Panc1 (cell line): ENCODE measurements around the gene WNT11. TPM values are rescaled to one million over a fixed set of nuclear protein-coding genes. Genes with fewer than 3 reads are reported as not detected.

Experiments used
- ATAC-seq: fragments of 200-7000 bp; cut with Tn5 transposase; 2 replicates; pipeline ENCODE4 v1.9.1; 2020; ENCODE audit warnings: mild to moderate bottlenecking, moderate library complexity
- BruUV-seq: library from RNA; stranded (reverse); fragments of 400-500 nt; replicated peaks from 2 replicates; lab custom pipeline; 2021; lab: Mats Ljungman, UMichigan
- CTCF ChIA-PET: fragments of 300-600 bp; sonication (Branson Sonifier 250); formaldehyde crosslinking; loops from one replicate; lab custom pipeline; 2022; ENCODE audit warnings: antibody characterized with exemption; lab: Charles Lee
- POLR2A ChIA-PET: fragments of 300-600 bp; sonication (Branson Sonifier 250); formaldehyde crosslinking; loops from one replicate; lab custom pipeline; 2022; ENCODE audit warnings: antibody characterized with exemption; lab: Charles Lee
- DNase-seq: peaks from one replicate; pipeline ENCODE4 v3.0.0-alpha.2; 2010; ENCODE audit warnings: low read depth, low spot score
- H3K27ac ChIP-seq: 2 replicates; pipeline ENCODE4 v1.5.1; 2011; ENCODE audit warnings: mild to moderate bottlenecking, low read length, inconsistent platforms
- H3K27me3 ChIP-seq: fragments of 200-500 bp; sonication (Bioruptor generic); 2 replicates; pipeline ENCODE4 v1.6.0; 2014; ENCODE audit warnings: low read length, inconsistent platforms; ENCODE audit not compliant: control insufficient read depth, insufficient read depth
- H3K36me3 ChIP-seq: fragments of 200-500 bp; sonication (Bioruptor generic); 2 replicates; pipeline ENCODE4 v1.5.1; 2014; ENCODE audit warnings: inconsistent platforms, mild to moderate bottlenecking, low read length, moderate library complexity; ENCODE audit not compliant: control insufficient read depth, insufficient read depth
- H3K4me1 ChIP-seq: 2 replicates; pipeline ENCODE4 v1.5.1; 2011; ENCODE audit warnings: inconsistent platforms, mild to moderate bottlenecking, low read length, moderate library complexity; ENCODE audit not compliant: control insufficient read depth, insufficient read depth
- H3K4me3 ChIP-seq, 2 experiments: 2 replicates each; pipeline ENCODE4 v1.5.1; 2011 to 2012; ENCODE audit warnings: low read depth in 2 of 2, low read length in 2 of 2, mild to moderate bottlenecking in 2 of 2, inconsistent platforms in 1 of 2, moderate library complexity in 1 of 2
- H3K9me3 ChIP-seq: fragments of 200-500 bp; sonication (Bioruptor generic); 2 replicates; pipeline ENCODE4 v1.5.1; 2014; ENCODE audit warnings: low read depth, mild to moderate bottlenecking, inconsistent platforms, low read length, moderate library complexity; ENCODE audit not compliant: control insufficient read depth, insufficient read depth
- CTCF ChIP-seq: fragments of 450-650 bp; IDR thresholded peaks from 2 replicates; pipeline ENCODE4 v1.5.1; 2017; ENCODE audit warnings: mild to moderate bottlenecking
- POLR2AphosphoS5 ChIP-seq: IDR thresholded peaks from 2 replicates; pipeline ENCODE4 v1.6.1; 2012; ENCODE audit warnings: mild to moderate bottlenecking, low read depth, low read length, moderate library complexity
- REST ChIP-seq, 2 experiments: IDR thresholded peaks; 2 replicates each; pipeline ENCODE4 v1.6.1; 2011 to 2012; ENCODE audit warnings: low read depth in 2 of 2, control low read depth in 1 of 2, low read length in 1 of 2, mild to moderate bottlenecking in 1 of 2, moderate library complexity in 1 of 2; ENCODE audit not compliant: insufficient read depth in 1 of 2
- SIN3A ChIP-seq: IDR thresholded peaks from 2 replicates; pipeline ENCODE4 v1.6.1; 2012; ENCODE audit warnings: low read depth, mild to moderate bottlenecking, low read length, moderate library complexity, borderline replicate concordance; ENCODE audit not compliant: insufficient read depth
- TCF7L2 ChIP-seq: IDR thresholded peaks from 2 replicates; pipeline ENCODE4 v1.6.1; 2011; ENCODE audit warnings: mild to moderate bottlenecking, low read depth, low read length, inconsistent platforms
- in situ Hi-C: cut with HindIII; loops from 2 replicates; pipeline ENCODE4 v1.10.0; 2016; ENCODE audit warnings: low sequenced_read_pairs, low pct_unique_long_range_greater_than_20kb
- intact Hi-C: fragments of 100-400 bp; cut with micrococcal nuclease; formaldehyde crosslinking; loops from one replicate; pipeline ENCODE4 v1.10.0; 2022; ENCODE audit not compliant: unreplicated experiment
- total RNA-seq: library from RNA; stranded (reverse); gene quantifications from one replicate; pipeline ENCODE4 v1.2.1, GENCODE V29; 2021; ENCODE audit not compliant: unreplicated experiment

The WNT11 gene
- total RNA-seq, 1 experiment from 2014 or later, result 1.1 TPM

- POLR2A ChIA-PET, result no interaction called here
- TF ChIP-seq POLR2AphosphoS5 (no peak), SIN3A (no peak), CTCF (no peak), TCF7L2 (no peak), REST (IDR thresholded peaks at IDR 0.05; ENCODE audit: insufficient read depth in 1 of 2, low read depth in 2 of 2, low read length in 1 of 2) (no peak)
- intact Hi-C loops, result no loop called here
- BruUV-seq, result no TSS peak
- no peaks in the 10 kb centered on the region for H3K36me3 ChIP-seq
- DNase-seq, result no peak
- no peak overlapping the region for H3K27ac ChIP-seq
- in situ Hi-C loops, result no loop called here
- CTCF ChIA-PET, result no interaction called here
- H3K4me3 ChIP-seq, result no peak overlapping the region
- ATAC-seq, result no peak
- no peaks in the 10 kb centered on the region for H3K4me1 ChIP-seq
- H3K27me3 ChIP-seq, result no peaks in the 10 kb centered on the region
- no peaks in the 10 kb centered on the region for H3K9me3 ChIP-seq
Observed at GRCh38 chr11:76139314-76139713, 67.0 kb downstream of the WNT11 start.

Other genes starting within 250 kb of the WNT11 start
- 57.3 TPM for gene THAP12, start 174.6 kb upstream of the WNT11 start, total RNA-seq
- 3.2 TPM for gene GVQW3, start 174.8 kb upstream of the WNT11 start, total RNA-seq
- 26.4 TPM for gene EMSY, start 238.5 kb upstream of the WNT11 start, total RNA-seq